Left ventricle myocardium inferior (tissue), 1 donor: Measurements from ENCODE around the gene IFI6. TPM values are rescaled to one million over a fixed set of nuclear protein-coding genes. Genes with fewer than 3 reads are reported as not detected.
A peak's percentile ranks its signal among the peaks of the same experiment; 100 is the strongest.

Experiments used
- DNase-seq: peaks from one replicate; pipeline ENCODE4 v3.0.0-alpha.2; 2020
- H3K27ac ChIP-seq: fragments of 200-600 bp; replicated peaks from 2 replicates; pipeline ENCODE4 v1.8.0; 2021
- H3K27me3 ChIP-seq: fragments of 200-600 bp; 2 replicates; pipeline ENCODE4 v1.8.0; 2021; ENCODE audit warnings: low read depth
- H3K36me3 ChIP-seq: fragments of 200-600 bp; 2 replicates; pipeline ENCODE4 v1.8.0; 2021
- H3K4me1 ChIP-seq: fragments of 200-600 bp; 2 replicates; pipeline ENCODE4 v1.8.0; 2021
- H3K4me3 ChIP-seq: fragments of 200-600 bp; 2 replicates; pipeline ENCODE4 v1.8.0; 2021; ENCODE audit warnings: mild to moderate bottlenecking, moderate library complexity
- H3K9me3 ChIP-seq: fragments of 200-600 bp; replicated peaks from 2 replicates; pipeline ENCODE4 v1.8.0; 2021
- CTCF ChIP-seq: fragments of 200-600 bp; IDR thresholded peaks from 2 replicates; pipeline ENCODE4 v1.8.0; 2021; ENCODE audit warnings: antibody characterized with exemption, mild to moderate bottlenecking, borderline replicate concordance
- intact Hi-C: fragments of 100-400 bp; cut with micrococcal nuclease; formaldehyde crosslinking; loops from one replicate; pipeline ENCODE4 v1.11.0; 2022
- total RNA-seq: library from RNA; stranded (reverse); fragmentation: NEBNext Ultra II Directional; extraction: Animal tissue kit (Norgen Biotek cat#: 25700); gene quantifications from one replicate; pipeline ENCODE4 v1.2.1, GENCODE V29; 2021
- donor health status: DM: no; HTN: yes; CAD: no; lungs with severe emphysema.

Gene IFI6
- total RNA-seq, 1 donor from 2014 or later = 39.2 TPM

- Histone ChIP-seq H3K27me3 (no peaks in the 10 kb centered on the region), H3K4me3 (no peak overlapping the region), H3K9me3 (peaks cover 24% of the 10 kb centered on the region), H3K36me3 (no peaks in the 10 kb centered on the region), H3K4me1 (no peaks in the 10 kb centered on the region), H3K27ac (no peak overlapping the region)
- intact Hi-C loops = loop anchor here (10.0 kb wide), 1 partner anchor 384 kb away; no protein-coding TSS in a partner anchor
- no peak for TF ChIP-seq CTCF
- no peak for DNase-seq
These were observed 6.8 kb upstream of the IFI6 start for GRCh38 chr1:27678747-27679146.

- no peaks in the 10 kb centered on the region for H3K36me3 ChIP-seq
- peaks cover 14% of the 10 kb centered on the region for H3K4me1 ChIP-seq
- no peak for DNase-seq
- no peak for TF ChIP-seq CTCF
- intact Hi-C loops = loop anchor here (10.0 kb wide), 1 partner anchor 382 kb away; no protein-coding TSS in a partner anchor
- H3K27ac ChIP-seq = no peak overlapping the region
- H3K9me3 ChIP-seq = peaks cover 15% of the 10 kb centered on the region
- H3K27me3 ChIP-seq = no peaks in the 10 kb centered on the region
- no peak overlapping the region for H3K4me3 ChIP-seq
These were observed 4.4 kb upstream of the IFI6 start for GRCh38 chr1:27676410-27676809.

GRCh38 chr1:27672750-27673112 is 739 bp upstream of the IFI6 start:
- peaks cover 7% of the 10 kb centered on the region for H3K36me3 ChIP-seq
- intact Hi-C loops = loop anchor here (10.0 kb wide), 1 partner anchor 378 kb away; no protein-coding TSS in a partner anchor

GRCh38 chr1:27669876-27670275 is 2.1 kb downstream of the IFI6 start:
- H3K36me3 ChIP-seq = peaks cover 19% of the 10 kb centered on the region
- H3K4me1 ChIP-seq = peaks cover 43% of the 10 kb centered on the region
- intact Hi-C loops = loop anchor here (10.0 kb wide), 1 partner anchor 375 kb away; no protein-coding TSS in a partner anchor
- no peak for DNase-seq
- no peaks in the 10 kb centered on the region for H3K9me3 ChIP-seq
- H3K27ac ChIP-seq = no peak overlapping the region
- TF ChIP-seq CTCF = no peak
- no peaks in the 10 kb centered on the region for H3K27me3 ChIP-seq
- H3K4me3 ChIP-seq = peak overlapping the region; percentile 62

More at GRCh38 chr1:27672750-27673112, 739 bp upstream of the IFI6 start:
- H3K4me3 ChIP-seq = peak overlapping the region; percentile 74
- H3K27ac ChIP-seq = peak overlapping the region; percentile 87
- no peaks in the 10 kb centered on the region for H3K27me3 ChIP-seq
- no peak for DNase-seq
- no peaks in the 10 kb centered on the region for H3K9me3 ChIP-seq
- no peak for TF ChIP-seq CTCF
- peaks cover 43% of the 10 kb centered on the region for H3K4me1 ChIP-seq

GRCh38 chr1:27668808-27669723 is 2.9 kb downstream of the IFI6 start:
- peak; percentile 91 for TF ChIP-seq CTCF
- H3K36me3 ChIP-seq = peaks cover 19% of the 10 kb centered on the region
- peak overlapping the region; percentile 49 for H3K27ac ChIP-seq
- peak; percentile 80 for DNase-seq
- H3K9me3 ChIP-seq = no peaks in the 10 kb centered on the region
- no peaks in the 10 kb centered on the region for H3K27me3 ChIP-seq
- peaks cover 49% of the 10 kb centered on the region for H3K4me1 ChIP-seq
- intact Hi-C loops = no loop called here
- peak overlapping the region; percentile 62 for H3K4me3 ChIP-seq
